HEK293 (cell line): ENCODE results near the gene SP140L.

Source experiments
- CTCF ChIP-seq: fragments of 450-650 bp; formaldehyde crosslinking; IDR thresholded peaks from 2 replicates; pipeline ENCODE4 v1.5.1; 2016; ENCODE audit warnings: missing biosample characterization, missing genetic modification characterization
- SP3 ChIP-seq: fragments of 450-650 bp; formaldehyde crosslinking; IDR thresholded peaks from 2 replicates; pipeline ENCODE4 v1.5.1; 2016; ENCODE audit warnings: missing biosample characterization, missing genetic modification characterization
- ZNF664 ChIP-seq: fragments of 450-650 bp; formaldehyde crosslinking; IDR thresholded peaks from 2 replicates; pipeline ENCODE4 v1.5.1; 2016; ENCODE audit warnings: missing biosample characterization, missing genetic modification characterization
- ZNF701 ChIP-seq: fragments of 450-650 bp; formaldehyde crosslinking; IDR thresholded peaks from 2 replicates; pipeline ENCODE4 v1.5.1; 2016; ENCODE audit warnings: missing biosample characterization, missing genetic modification characterization

DNA sequence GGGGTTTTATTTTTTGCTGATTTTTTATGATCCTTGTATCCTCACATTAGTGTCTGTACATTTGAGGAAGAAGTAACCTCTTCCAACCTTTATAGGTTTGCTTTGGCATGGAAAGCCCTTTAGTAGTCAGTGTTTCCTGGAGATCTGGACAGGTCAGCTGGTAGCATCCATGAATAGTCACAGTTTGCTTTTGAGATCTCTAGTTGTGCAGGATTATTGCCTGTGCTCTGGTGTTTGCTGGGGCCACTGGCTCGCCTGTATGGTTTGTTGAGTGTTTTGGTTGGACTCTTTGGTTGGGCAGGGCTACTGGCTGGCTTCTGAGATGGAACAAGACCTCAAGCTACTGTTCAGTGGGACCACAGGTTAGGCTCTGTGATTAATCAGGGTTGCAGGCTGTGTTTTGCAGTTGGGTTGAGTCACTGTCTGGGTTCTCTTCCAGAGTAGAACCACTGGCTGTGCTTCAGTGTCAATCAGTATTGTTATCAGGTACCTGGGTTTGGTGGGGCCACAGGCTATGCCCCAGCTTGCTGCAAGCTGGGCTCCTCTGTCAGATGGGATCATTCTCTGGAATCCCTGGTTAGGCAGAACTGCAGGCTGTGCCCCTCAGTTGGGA lies 20.0 kb downstream of the SP140L start:
- TF ChIP-seq ZNF701 (tag by site-specific recombination) (no peak), CTCF (tag by site-specific recombination) (no peak), ZNF664 (tag by site-specific recombination) (no peak), SP3 (tag by site-specific recombination) (no peak)
